ENCODE measurements around the gene TNNT3. TPM values are rescaled to one million over a fixed set of nuclear protein-coding genes. Genes with fewer than 3 reads are reported as not detected.
A peak's percentile ranks its signal among the peaks of the same experiment; 100 is the strongest.

TNNT3 gene
- total and polyA plus RNA-seq, 2 donors from 2014 or later: 0.60 TPM; not detected in 1

DNA sequence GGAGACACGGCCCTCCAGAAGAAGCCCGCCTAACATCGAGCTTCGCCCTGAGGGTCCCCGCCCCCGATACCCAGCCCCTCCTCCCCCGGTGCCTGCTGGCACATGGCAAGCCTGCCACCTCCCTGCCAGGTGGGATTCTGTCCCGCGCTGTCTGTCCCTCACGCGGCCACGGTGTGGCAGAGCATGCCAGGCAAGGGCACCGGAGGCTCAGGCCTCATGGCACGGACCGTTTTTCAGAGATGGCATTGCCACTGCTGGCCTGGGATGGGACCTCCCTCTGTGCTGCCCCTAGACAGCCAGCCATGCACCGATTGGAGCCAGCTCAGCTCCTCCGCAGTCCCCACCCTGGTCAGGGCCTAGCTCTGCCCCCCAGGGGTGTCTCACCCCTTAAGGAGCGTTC lies 47.0 kb downstream of the TNNT3 start:
- no peaks in the 10 kb centered on the region for H3K9me3 ChIP-seq (ENCODE audit: control insufficient read depth in 2 of 3, insufficient read depth in 1 of 3, low read length in 3 of 3)
- H3K4me3 ChIP-seq (ENCODE audit: low read length in 3 of 3): no peak overlapping the region
- no peaks in the 10 kb centered on the region for H3K27me3 ChIP-seq (ENCODE audit: control insufficient read depth, insufficient read depth, low read length)
- H3K9ac ChIP-seq (ENCODE audit: low read length in 3 of 3): no peak overlapping the region
- DNase-seq: peak in 1 of 5 donors; percentile 2
- H3K36me3 ChIP-seq (ENCODE audit: control insufficient read depth in 2 of 3, insufficient read depth in 3 of 3, low read length in 3 of 3): no peaks in the 10 kb centered on the region
- TF ChIP-seq, protein P1, sequence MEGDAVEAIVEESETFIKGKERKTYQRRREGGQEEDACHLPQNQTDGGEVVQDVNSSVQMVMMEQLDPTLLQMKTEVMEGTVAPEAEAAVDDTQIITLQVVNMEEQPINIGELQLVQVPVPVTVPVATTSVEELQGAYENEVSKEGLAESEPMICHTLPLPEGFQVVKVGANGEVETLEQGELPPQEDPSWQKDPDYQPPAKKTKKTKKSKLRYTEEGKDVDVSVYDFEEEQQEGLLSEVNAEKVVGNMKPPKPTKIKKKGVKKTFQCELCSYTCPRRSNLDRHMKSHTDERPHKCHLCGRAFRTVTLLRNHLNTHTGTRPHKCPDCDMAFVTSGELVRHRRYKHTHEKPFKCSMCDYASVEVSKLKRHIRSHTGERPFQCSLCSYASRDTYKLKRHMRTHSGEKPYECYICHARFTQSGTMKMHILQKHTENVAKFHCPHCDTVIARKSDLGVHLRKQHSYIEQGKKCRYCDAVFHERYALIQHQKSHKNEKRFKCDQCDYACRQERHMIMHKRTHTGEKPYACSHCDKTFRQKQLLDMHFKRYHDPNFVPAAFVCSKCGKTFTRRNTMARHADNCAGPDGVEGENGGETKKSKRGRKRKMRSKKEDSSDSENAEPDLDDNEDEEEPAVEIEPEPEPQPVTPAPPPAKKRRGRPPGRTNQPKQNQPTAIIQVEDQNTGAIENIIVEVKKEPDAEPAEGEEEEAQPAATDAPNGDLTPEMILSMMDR (IDR thresholded peaks at IDR 0.05; ENCODE audit: borderline replicate concordance, extremely low read depth, insufficient read depth): no peak
- H3K4me1 ChIP-seq (ENCODE audit: control insufficient read depth in 2 of 3, insufficient read depth in 2 of 3, low read depth in 1 of 3, low read length in 3 of 3): no peaks in the 10 kb centered on the region
- FAIRE-seq: no peak
- intact Hi-C loops (cut with DNase I): no loop called here
- no peak overlapping the region for H3K27ac ChIP-seq (ENCODE audit: low read depth in 2 of 2, low read length in 2 of 2)

DNA sequence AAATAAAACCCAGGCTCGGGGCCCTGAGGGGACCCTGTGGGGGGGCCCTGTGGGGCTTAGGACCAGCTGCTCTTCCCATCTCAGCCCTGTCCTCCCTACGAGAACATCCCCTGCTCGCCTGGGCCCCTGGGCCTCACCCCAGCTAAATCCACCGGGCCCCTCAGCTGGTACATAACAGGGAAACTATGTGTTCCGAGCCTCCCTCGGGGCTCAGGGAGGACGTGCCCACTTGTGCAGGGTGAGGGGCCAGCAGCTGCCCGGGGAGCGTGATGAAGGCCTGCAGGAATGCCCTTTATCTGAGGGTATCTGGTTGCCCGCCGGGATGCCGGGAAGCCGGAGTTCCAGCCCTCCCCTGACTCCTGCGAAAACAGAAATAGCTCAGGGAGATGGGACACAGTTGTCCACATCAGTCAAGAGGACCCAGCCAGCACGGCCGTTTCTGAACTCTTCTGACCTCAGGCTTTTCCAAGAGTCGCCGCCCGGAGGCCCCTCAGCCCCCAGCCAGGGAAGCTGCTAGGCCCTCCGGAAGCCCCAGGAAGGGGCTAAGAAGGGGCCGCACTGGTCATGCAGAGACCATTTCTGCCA lies 48.2 kb downstream of the TNNT3 start:
- FAIRE-seq: no peak
- H3K4me3 ChIP-seq (ENCODE audit: low read length in 3 of 3): no peak overlapping the region
- TF ChIP-seq, protein P1 (IDR thresholded peaks at IDR 0.05; ENCODE audit: borderline replicate concordance, extremely low read depth, insufficient read depth): no peak

DNA sequence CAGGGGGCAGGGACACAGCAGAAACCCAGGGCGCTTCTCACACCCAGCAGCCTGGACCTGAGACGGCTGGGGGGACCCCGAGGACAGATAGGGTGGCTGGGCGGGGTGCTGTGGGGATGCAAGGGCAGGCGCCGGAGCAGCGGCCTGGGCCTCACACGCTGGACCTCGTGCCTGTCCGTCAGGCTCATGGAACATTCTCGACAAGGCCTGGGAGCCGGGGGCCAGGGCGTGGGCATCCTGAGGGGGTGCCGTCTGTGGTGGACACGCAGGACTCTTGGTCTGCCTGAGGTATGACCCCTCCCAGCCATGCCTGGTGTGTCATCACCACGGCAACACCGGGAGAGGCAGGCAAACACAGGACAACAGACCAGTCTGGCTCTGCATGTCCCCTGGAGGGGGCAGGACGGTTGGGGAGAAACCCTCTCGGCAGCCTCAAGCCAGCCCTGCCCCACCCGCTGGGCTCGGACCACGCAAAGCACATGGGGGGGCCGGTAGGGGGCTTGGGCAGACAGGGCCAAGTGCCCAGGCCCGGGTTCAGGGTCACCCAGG lies 49.0 kb downstream of the TNNT3 start:
- H3K27me3 ChIP-seq (ENCODE audit: control insufficient read depth, insufficient read depth, low read length): no peaks in the 10 kb centered on the region
- no peaks in the 10 kb centered on the region for H3K36me3 ChIP-seq (ENCODE audit: control insufficient read depth in 2 of 3, insufficient read depth in 3 of 3, low read length in 3 of 3)
- no peak overlapping the region for H3K27ac ChIP-seq (ENCODE audit: low read depth in 2 of 2, low read length in 2 of 2)
- intact Hi-C loops (cut with DNase I): no loop called here
- H3K9ac ChIP-seq (ENCODE audit: low read length in 3 of 3): no peak overlapping the region
- H3K9me3 ChIP-seq (ENCODE audit: control insufficient read depth in 2 of 3, insufficient read depth in 1 of 3, low read length in 3 of 3): no peaks in the 10 kb centered on the region
- DNase-seq (no peak), FAIRE-seq (no peak)
- H3K4me1 ChIP-seq (ENCODE audit: control insufficient read depth in 2 of 3, insufficient read depth in 2 of 3, low read depth in 1 of 3, low read length in 3 of 3): no peaks in the 10 kb centered on the region
- no peak overlapping the region for H3K4me3 ChIP-seq (ENCODE audit: low read length in 3 of 3)
- TF ChIP-seq, protein P1 (IDR thresholded peaks at IDR 0.05; ENCODE audit: borderline replicate concordance, extremely low read depth, insufficient read depth): no peak

More for the DNA sequence above, 48.2 kb downstream of the TNNT3 start:
- DNase-seq: peak in 2 of 5 donors; percentile 13 to 20
- no peaks in the 10 kb centered on the region for H3K27me3 ChIP-seq (ENCODE audit: control insufficient read depth, insufficient read depth, low read length)
- H3K4me1 ChIP-seq (ENCODE audit: control insufficient read depth in 2 of 3, insufficient read depth in 2 of 3, low read depth in 1 of 3, low read length in 3 of 3): no peaks in the 10 kb centered on the region
- no peaks in the 10 kb centered on the region for H3K9me3 ChIP-seq (ENCODE audit: control insufficient read depth in 2 of 3, insufficient read depth in 1 of 3, low read length in 3 of 3)
- no peaks in the 10 kb centered on the region for H3K36me3 ChIP-seq (ENCODE audit: control insufficient read depth in 2 of 3, insufficient read depth in 3 of 3, low read length in 3 of 3)
- intact Hi-C loops (cut with DNase I): no loop called here
- H3K27ac ChIP-seq (ENCODE audit: low read depth in 2 of 2, low read length in 2 of 2): no peak overlapping the region
- H3K9ac ChIP-seq (ENCODE audit: low read length in 3 of 3): no peak overlapping the region

Measured in kidney (tissue), 14 donors.